Heart right ventricle (tissue), 16 donors: ENCODE results near the gene FHL5. TPM values are rescaled to one million over a fixed set of nuclear protein-coding genes. Genes with fewer than 3 reads are reported as not detected.

Experiments
- ATAC-seq, 8 donors: fragments of 200-7000 bp; cut with Tn5 transposase; one replicate each; pipeline ENCODE4 v1.9.1; 2020; ENCODE audit warnings: mild to moderate bottlenecking in 8 of 8, moderate library complexity in 8 of 8, moderate number of reproducible peaks in 1 of 8
- DNase-seq, 2 donors: peaks; one replicate each; pipeline ENCODE4 v3.0.0-alpha.2; 2020
- H3K27ac ChIP-seq, 10 donors: fragments of 200-600 bp; sonication (generic) in 2 of 10; one replicate each; pipeline versions ENCODE4 v1.5.0 to v1.8.0; 2020 to 2022; ENCODE audit warnings: mild to moderate bottlenecking in 3 of 10
- H3K27me3 ChIP-seq, 7 donors: fragments of 200-600 bp; one replicate each; pipeline ENCODE4 v1.8.0; 2021 to 2022; ENCODE audit warnings: mild to moderate bottlenecking in 2 of 7
- H3K36me3 ChIP-seq, 9 donors: fragments of 200-600 bp; sonication (generic) in 1 of 9; one replicate each; pipeline versions ENCODE4 v1.5.0 to v1.8.0; 2020 to 2022; ENCODE audit warnings: mild to moderate bottlenecking in 2 of 9
- H3K4me1 ChIP-seq, 9 donors: fragments of 200-600 bp; sonication (generic) in 1 of 9; one replicate each; pipeline versions ENCODE4 v1.5.0 to v1.8.0; 2020 to 2022; ENCODE audit warnings: mild to moderate bottlenecking in 4 of 9
- H3K4me3 ChIP-seq, 10 donors: fragments of 200-600 bp; sonication (generic) in 2 of 10; one replicate each; pipeline versions ENCODE4 v1.5.0 to v1.8.0; 2020 to 2022; ENCODE audit warnings: mild to moderate bottlenecking in 7 of 10, moderate library complexity in 2 of 10
- H3K9me3 ChIP-seq, 11 donors: fragments of 200-600 bp in 10 of 11; sonication (generic) in 2 of 11; one replicate each; pipeline versions ENCODE4 v1.5.0 to v1.8.0; 2013 to 2022; ENCODE audit warnings: mild to moderate bottlenecking in 2 of 11, control low read depth in 1 of 11, moderate library complexity in 1 of 11
- CTCF ChIP-seq, 9 donors: fragments of 200-600 bp; sonication (generic) in 2 of 9; IDR thresholded peaks; one replicate each; pipeline versions ENCODE4 v1.5.0 to v1.8.0; 2021 to 2022; ENCODE audit warnings: antibody characterized with exemption in 9 of 9, mild to moderate bottlenecking in 5 of 9, moderate library complexity in 1 of 9
- WGBS, 2 donors: extraction: QIAGEN DNeasy Blood & Tissue Kit; methylation state at CpG; one replicate each; pipeline ENCODE4 v1.1.7; 2013; ENCODE audit warnings: inconsistent platforms in 1 of 2; 5-methylcytosine and 5-hydroxymethylcytosine counted together
- intact Hi-C, 10 donors: fragments of 100-400 bp; cut with DNase I; formaldehyde crosslinking; loops; one replicate each; pipeline versions ENCODE4 v1.11.1 to v1.14.2; 2022
- long read RNA-seq, 3 donors: library from polyadenylated mRNA; unstranded; transcript quantifications; one replicate each; pipeline ENCODE4 v2.0.0, GENCODE V29; 2020 to 2021
- polyA plus RNA-seq, 2 donors: library from polyadenylated mRNA; stranded (reverse); fragments of 200-250 nt; gene quantifications; one replicate each; pipeline ENCODE4 v1.2.3, GENCODE V29; 2013
- total RNA-seq, 10 donors: library from RNA; stranded (reverse); fragmentation: NEBNext Ultra II Directional in 3 of 10; extraction: Animal tissue kit (Norgen Biotek cat#: 25700) in 3 of 10; gene quantifications; one replicate each; pipeline versions ENCODE4 v1.2.1 to v1.2.4, GENCODE V29; 2021 to 2023
- donor health status: Arrhythmogenic right ventricular cardiomyopathy.
- donor health status: ischemic (EF 13 %, LVEDD 7.1; RV severe dilation, severe dysfunction).
- donor health status: healthy with polysubstance abuse.
- donor health status: DM: no; HTN: yes; CAD: no.
- donor health status: DM: no; HTN: no; CAD: no.
- donor health status: ischemic (EF 25% LVEDD 6.9; RV normal size, moderate dysfunction).
- donor health status: ischemic (EF 25% LVEDD 5.7; RV mildly dilated, moderate dysfunction).
- donor health status: healthy.
- donor health status: DM: yes; HTN: yes; CAD: no.
- donor health status: Ischemic cardiomyopathy.
- donor health status: ischemic (EF 35%, LVEDD 5.7; RV mildly dilated, moderate dysfunction).
- donor health status: nonischemic (EF 11% LVEDD 7.7; RV severe dilation, severe dysfunction).
- donor health status: DM: yes; HTN: yes; CAD: no.
- donor health status: PGD.
- donor health status: ischemic (EF 29% LVEDD 5.4; RV normal size, mild dysfunction).
- donor health status: nonischemic (EF 23%, LVEDD 6.1; RV moderate dilation, normal function).

FHL5 gene
- 10 to 100 TPM in 1 of 10 donors, 1 to 10 TPM in 9; 1.2 to 11.8 (median 3.4) TPM for total RNA-seq
- polyA plus RNA-seq, result 1 to 10 TPM; 2.0 to 4.0 TPM
- long read RNA-seq, donor 1, partial matches to known transcripts, result 2 of 3 reads
- long read RNA-seq, donor 1, other reads (novel, unspliced or antisense), result 1 of 3 reads
- long read RNA-seq, donor 2, partial matches to known transcripts, result 12 of 12 reads
- long read RNA-seq, donor 2, other reads (novel, unspliced or antisense), result 0 of 12 reads
- long read RNA-seq, donor 3, partial matches to known transcripts, result 7 of 12 reads
- long read RNA-seq, donor 3, other reads (novel, unspliced or antisense), result 5 of 12 reads

- H3K27ac ChIP-seq, result peak within 1 kb of the TSS in 4 of 10 donors; percentile 39 to 51 (median 47)
Measured at GRCh38 chr6:96562886-96563285, at the start of gene FHL5. Gene FHL5, plus strand, starts transcription at chr6:96563128. Its CDS starts 40,486 bp downstream, at chr6:96603614.

GRCh38 chr6:96520171-96521115 lies 42.5 kb upstream of the FHL5 start:
- peaks cover 0 to 23% (median 12%) of the 10 kb centered on the region in 9 donors for H3K36me3 ChIP-seq
- H3K27me3 ChIP-seq, result no peaks in the 10 kb centered on the region
- H3K4me3 ChIP-seq, result peak overlapping the region; percentile 68 to 92 (median 83)
- DNase-seq, result no peak
- H3K4me1 ChIP-seq, result peaks cover 0 to 34% (median 24%) of the 10 kb centered on the region in 9 donors
- peak overlapping the region in 7 of 10 donors; percentile 85 to 98 (median 94) for H3K27ac ChIP-seq
- H3K9me3 ChIP-seq, result no peaks in the 10 kb centered on the region
- intact Hi-C loops, result loop anchor here in 5 of 10 donors (5.0 to 10.0 kb wide), 3 partner anchors 374 to 762 kb away; partner anchors contain the start of genes NDUFAF4 (in 5 of the 5) and MMS22L (in 1 of the 5)
- ATAC-seq, result no peak
- 49 to 55% methylated on average over 6 of the region's 6 CpGs for WGBS, 2 donors
- no peak for TF ChIP-seq CTCF (IDR thresholded peaks at IDR 0.05)

More at GRCh38 chr6:96562886-96563285, at the start of gene FHL5:
- Histone ChIP-seq H3K4me1 (no peaks in the 10 kb centered on the region), H3K9me3 (peaks cover 0 to 3% (median 0%) of the 10 kb centered on the region in 11 donors), H3K27me3 (no peaks in the 10 kb centered on the region), H3K4me3 (peak within 1 kb of the TSS in 9 of 10 donors; percentile 4 to 38 (median 27)), H3K36me3 (no peaks in the 10 kb centered on the region)
- ATAC-seq, result peak in 3 of 8 donors; percentile 25 to 45 (median 28)
- WGBS, 2 donors, result 21 to 25% methylated on average over 3 of the region's 3 CpGs
- intact Hi-C loops, result loop anchor here in 2 of 10 donors (10.0 kb wide), 1 partner anchor 62 kb away; no protein-coding TSS in a partner anchor
- no peak for TF ChIP-seq CTCF (IDR thresholded peaks at IDR 0.05)
- DNase-seq, result no peak

- peaks cover 0 to 34% (median 24%) of the 10 kb centered on the region in 9 donors for H3K4me1 ChIP-seq
- peak overlapping the region; percentile 82 to 98 (median 94) for H3K27ac ChIP-seq
- H3K27me3 ChIP-seq, result no peaks in the 10 kb centered on the region
- peak overlapping the region; percentile 68 to 92 (median 83) for H3K4me3 ChIP-seq
- 0% methylated on average over 8 of the region's 8 CpGs for WGBS, 2 donors
- ATAC-seq (peak; percentile 23 to 48 (median 36)), DNase-seq (no peak)
- no peaks in the 10 kb centered on the region for H3K9me3 ChIP-seq
- no peak for TF ChIP-seq CTCF (IDR thresholded peaks at IDR 0.05)
- H3K36me3 ChIP-seq, result peaks cover 0 to 31% (median 17%) of the 10 kb centered on the region in 9 donors
- intact Hi-C loops, result loop anchor here in 5 of 10 donors (5.0 to 10.0 kb wide), 3 partner anchors 374 to 761 kb away; partner anchors contain the start of genes NDUFAF4 (in 5 of the 5) and MMS22L (in 1 of the 5)
Measured at GRCh38 chr6:96521306-96521643, 41.7 kb upstream of the FHL5 start.
